HEK293T (cell line): Measurements from ENCODE around the gene ITGA3.

Experiments
- ARNT ChIP-seq: fragments of 450-650 bp; IDR thresholded peaks from 2 replicates; pipeline ENCODE4 v1.6.1; 2017; ENCODE audit warnings: mild to moderate bottlenecking
- BHLHE40 ChIP-seq: fragments of 450-650 bp; IDR thresholded peaks from 2 replicates; pipeline ENCODE4 v1.6.1; 2016; ENCODE audit warnings: mild to moderate bottlenecking, moderate library complexity, borderline replicate concordance
- CTBP1 ChIP-seq: fragments of 450-650 bp; IDR thresholded peaks from 2 replicates; pipeline ENCODE4 v1.6.1; 2016; ENCODE audit warnings: borderline replicate concordance
- ELF4 ChIP-seq: fragments of 450-650 bp; IDR thresholded peaks from 2 replicates; pipeline ENCODE4 v1.6.1; 2017; ENCODE audit warnings: antibody characterized with exemption
- FOXA1 ChIP-seq: fragments of 450-650 bp; IDR thresholded peaks from 2 replicates; pipeline ENCODE4 v1.6.1; 2016; ENCODE audit warnings: mild to moderate bottlenecking
- FOXK2 ChIP-seq: fragments of 450-650 bp; IDR thresholded peaks from 2 replicates; pipeline ENCODE4 v1.6.1; 2016; ENCODE audit warnings: mild to moderate bottlenecking
- FOXM1 ChIP-seq: fragments of 450-650 bp; IDR thresholded peaks from 2 replicates; pipeline ENCODE4 v1.6.1; 2017; ENCODE audit warnings: mild to moderate bottlenecking, borderline replicate concordance
- HDGF ChIP-seq: fragments of 450-650 bp; IDR thresholded peaks from 2 replicates; pipeline ENCODE4 v1.6.1; 2017; ENCODE audit warnings: antibody characterized with exemption, borderline replicate concordance
- LEF1 ChIP-seq: fragments of 450-650 bp; IDR thresholded peaks from 2 replicates; pipeline ENCODE4 v1.6.1; 2017; ENCODE audit warnings: mild to moderate bottlenecking, borderline replicate concordance
- NFRKB ChIP-seq: fragments of 450-650 bp; IDR thresholded peaks from 2 replicates; pipeline ENCODE4 v1.6.1; 2016; ENCODE audit warnings: mild to moderate bottlenecking, moderate library complexity
- SP1 ChIP-seq: fragments of 450-650 bp; IDR thresholded peaks from 2 replicates; pipeline ENCODE4 v1.6.1; 2017
- TARDBP ChIP-seq: fragments of 450-650 bp; IDR thresholded peaks from 2 replicates; pipeline ENCODE4 v1.6.1; 2016
- ZNF384 ChIP-seq: fragments of 450-650 bp; IDR thresholded peaks from 2 replicates; pipeline ENCODE4 v1.6.1; 2016

GRCh38 chr17:50048988-50049387, 6.9 kb upstream of the ITGA3 start:
- TF ChIP-seq FOXK2 (no peak), TARDBP (no peak), SP1 (no peak), ZNF384 (no peak), FOXA1 (no peak), BHLHE40 (no peak), ELF4 (no peak), ARNT (no peak), LEF1 (no peak), FOXM1 (no peak), NFRKB (no peak), HDGF (no peak), CTBP1 (no peak)
